ENCODE data around the gene ATP8B4. TPM values are rescaled to one million over a fixed set of nuclear protein-coding genes. Genes with fewer than 3 reads are reported as not detected.

Gene ATP8B4, protein sequence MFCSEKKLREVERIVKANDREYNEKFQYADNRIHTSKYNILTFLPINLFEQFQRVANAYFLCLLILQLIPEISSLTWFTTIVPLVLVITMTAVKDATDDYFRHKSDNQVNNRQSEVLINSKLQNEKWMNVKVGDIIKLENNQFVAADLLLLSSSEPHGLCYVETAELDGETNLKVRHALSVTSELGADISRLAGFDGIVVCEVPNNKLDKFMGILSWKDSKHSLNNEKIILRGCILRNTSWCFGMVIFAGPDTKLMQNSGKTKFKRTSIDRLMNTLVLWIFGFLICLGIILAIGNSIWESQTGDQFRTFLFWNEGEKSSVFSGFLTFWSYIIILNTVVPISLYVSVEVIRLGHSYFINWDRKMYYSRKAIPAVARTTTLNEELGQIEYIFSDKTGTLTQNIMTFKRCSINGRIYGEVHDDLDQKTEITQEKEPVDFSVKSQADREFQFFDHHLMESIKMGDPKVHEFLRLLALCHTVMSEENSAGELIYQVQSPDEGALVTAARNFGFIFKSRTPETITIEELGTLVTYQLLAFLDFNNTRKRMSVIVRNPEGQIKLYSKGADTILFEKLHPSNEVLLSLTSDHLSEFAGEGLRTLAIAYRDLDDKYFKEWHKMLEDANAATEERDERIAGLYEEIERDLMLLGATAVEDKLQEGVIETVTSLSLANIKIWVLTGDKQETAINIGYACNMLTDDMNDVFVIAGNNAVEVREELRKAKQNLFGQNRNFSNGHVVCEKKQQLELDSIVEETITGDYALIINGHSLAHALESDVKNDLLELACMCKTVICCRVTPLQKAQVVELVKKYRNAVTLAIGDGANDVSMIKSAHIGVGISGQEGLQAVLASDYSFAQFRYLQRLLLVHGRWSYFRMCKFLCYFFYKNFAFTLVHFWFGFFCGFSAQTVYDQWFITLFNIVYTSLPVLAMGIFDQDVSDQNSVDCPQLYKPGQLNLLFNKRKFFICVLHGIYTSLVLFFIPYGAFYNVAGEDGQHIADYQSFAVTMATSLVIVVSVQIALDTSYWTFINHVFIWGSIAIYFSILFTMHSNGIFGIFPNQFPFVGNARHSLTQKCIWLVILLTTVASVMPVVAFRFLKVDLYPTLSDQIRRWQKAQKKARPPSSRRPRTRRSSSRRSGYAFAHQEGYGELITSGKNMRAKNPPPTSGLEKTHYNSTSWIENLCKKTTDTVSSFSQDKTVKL
- 0.43 and 4.4 TPM in 2 replicates for total RNA-seq

DNA sequence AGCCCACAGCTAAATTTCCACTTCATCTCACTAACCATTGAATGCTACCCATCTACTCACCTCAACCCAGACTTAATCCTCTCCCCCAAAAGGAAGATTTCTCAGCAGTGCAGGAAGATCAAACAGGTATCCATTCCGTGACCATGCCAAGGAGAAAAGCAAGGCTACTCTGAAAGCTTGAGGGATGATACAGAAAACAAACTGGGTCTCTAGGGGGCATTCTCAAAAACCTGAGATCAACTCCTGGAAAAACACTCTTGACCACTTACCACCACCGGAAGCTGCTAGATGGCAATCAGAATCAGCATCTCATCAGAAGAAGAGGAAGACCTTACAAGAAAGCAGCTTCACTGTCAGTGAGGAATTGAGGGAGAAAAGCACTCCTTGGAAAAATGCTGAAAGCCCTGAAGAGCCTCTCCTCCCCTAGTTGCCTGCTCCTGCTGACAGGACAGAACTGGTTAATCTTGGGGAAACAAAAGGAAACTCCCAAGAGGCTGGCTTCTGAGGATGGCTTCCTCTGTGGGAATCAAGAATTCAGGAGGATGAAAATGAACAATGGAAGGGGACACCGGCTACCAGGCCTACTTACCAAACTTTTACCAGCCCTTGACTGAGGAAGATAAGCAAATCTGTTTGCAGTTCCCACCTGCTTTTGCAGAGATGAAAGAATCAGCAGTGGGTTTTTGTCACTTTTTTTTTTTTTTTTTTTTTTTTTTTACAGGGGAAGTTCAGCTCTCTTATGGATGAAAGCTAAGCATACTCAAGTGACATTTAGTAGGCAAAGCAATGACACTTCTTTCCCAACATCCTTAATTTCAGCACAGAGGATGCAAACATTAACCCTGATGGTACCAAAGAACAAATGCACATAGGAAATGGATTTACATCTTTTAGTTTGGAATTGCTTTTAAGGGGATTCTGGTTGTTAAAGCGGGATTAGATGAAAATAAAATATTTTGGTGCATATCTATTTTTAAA is at the start of gene ATP8B4:
ATP8B4 (minus strand) TSS at position 171 of the 978 bp plus-strand sequence. CDS start 12,267 bp downstream, outside the sequence.

Other genes starting within 250 kb of the ATP8B4 start
- not detected in 2 replicates for gene SLC27A2, start 63.0 kb upstream of the ATP8B4 start, total RNA-seq
- gene HDC, start 146.5 kb upstream of the ATP8B4 start, total RNA-seq: not detected in 2 replicates
- 9.1 and 18.4 TPM in 2 replicates for gene GABPB1, start 236.0 kb upstream of the ATP8B4 start, total RNA-seq